ENCODE data around the gene SLC25A13. TPM values are rescaled to one million over a fixed set of nuclear protein-coding genes. Genes with fewer than 3 reads are reported as not detected.

The SLC25A13 gene
- total and polyA plus RNA-seq, 2 of the 8 experiments (the other 6 are each of a cell fraction or from before 2014, with no cell fraction given) = 30.8 to 85.4 TPM

DNA sequence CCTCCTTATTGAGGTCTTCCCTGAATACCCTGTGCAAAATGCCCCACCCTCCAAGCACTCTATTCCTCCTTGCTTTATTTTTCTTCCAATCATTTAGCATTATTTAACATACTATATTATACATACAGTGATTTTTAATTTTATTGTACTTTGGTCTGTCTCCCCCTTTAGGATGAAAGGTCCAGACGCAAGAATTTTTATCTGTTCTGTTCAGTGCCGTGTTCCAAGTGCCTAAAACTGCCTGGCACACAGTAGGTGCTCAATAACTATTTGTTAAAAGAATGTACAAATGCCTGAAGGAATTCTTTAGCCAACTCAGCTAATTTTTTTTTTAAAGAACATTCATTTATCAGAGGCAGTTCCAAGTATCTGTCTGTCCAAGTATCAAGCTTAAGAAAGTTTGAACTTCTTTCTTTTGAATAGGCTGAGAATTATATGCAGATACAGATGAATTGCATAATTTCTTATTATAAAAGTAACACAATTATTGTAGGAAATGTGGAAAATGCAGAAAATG, 34.1 kb upstream of the SLC25A13 start (continued):
- TF ChIP-seq, protein P1, sequence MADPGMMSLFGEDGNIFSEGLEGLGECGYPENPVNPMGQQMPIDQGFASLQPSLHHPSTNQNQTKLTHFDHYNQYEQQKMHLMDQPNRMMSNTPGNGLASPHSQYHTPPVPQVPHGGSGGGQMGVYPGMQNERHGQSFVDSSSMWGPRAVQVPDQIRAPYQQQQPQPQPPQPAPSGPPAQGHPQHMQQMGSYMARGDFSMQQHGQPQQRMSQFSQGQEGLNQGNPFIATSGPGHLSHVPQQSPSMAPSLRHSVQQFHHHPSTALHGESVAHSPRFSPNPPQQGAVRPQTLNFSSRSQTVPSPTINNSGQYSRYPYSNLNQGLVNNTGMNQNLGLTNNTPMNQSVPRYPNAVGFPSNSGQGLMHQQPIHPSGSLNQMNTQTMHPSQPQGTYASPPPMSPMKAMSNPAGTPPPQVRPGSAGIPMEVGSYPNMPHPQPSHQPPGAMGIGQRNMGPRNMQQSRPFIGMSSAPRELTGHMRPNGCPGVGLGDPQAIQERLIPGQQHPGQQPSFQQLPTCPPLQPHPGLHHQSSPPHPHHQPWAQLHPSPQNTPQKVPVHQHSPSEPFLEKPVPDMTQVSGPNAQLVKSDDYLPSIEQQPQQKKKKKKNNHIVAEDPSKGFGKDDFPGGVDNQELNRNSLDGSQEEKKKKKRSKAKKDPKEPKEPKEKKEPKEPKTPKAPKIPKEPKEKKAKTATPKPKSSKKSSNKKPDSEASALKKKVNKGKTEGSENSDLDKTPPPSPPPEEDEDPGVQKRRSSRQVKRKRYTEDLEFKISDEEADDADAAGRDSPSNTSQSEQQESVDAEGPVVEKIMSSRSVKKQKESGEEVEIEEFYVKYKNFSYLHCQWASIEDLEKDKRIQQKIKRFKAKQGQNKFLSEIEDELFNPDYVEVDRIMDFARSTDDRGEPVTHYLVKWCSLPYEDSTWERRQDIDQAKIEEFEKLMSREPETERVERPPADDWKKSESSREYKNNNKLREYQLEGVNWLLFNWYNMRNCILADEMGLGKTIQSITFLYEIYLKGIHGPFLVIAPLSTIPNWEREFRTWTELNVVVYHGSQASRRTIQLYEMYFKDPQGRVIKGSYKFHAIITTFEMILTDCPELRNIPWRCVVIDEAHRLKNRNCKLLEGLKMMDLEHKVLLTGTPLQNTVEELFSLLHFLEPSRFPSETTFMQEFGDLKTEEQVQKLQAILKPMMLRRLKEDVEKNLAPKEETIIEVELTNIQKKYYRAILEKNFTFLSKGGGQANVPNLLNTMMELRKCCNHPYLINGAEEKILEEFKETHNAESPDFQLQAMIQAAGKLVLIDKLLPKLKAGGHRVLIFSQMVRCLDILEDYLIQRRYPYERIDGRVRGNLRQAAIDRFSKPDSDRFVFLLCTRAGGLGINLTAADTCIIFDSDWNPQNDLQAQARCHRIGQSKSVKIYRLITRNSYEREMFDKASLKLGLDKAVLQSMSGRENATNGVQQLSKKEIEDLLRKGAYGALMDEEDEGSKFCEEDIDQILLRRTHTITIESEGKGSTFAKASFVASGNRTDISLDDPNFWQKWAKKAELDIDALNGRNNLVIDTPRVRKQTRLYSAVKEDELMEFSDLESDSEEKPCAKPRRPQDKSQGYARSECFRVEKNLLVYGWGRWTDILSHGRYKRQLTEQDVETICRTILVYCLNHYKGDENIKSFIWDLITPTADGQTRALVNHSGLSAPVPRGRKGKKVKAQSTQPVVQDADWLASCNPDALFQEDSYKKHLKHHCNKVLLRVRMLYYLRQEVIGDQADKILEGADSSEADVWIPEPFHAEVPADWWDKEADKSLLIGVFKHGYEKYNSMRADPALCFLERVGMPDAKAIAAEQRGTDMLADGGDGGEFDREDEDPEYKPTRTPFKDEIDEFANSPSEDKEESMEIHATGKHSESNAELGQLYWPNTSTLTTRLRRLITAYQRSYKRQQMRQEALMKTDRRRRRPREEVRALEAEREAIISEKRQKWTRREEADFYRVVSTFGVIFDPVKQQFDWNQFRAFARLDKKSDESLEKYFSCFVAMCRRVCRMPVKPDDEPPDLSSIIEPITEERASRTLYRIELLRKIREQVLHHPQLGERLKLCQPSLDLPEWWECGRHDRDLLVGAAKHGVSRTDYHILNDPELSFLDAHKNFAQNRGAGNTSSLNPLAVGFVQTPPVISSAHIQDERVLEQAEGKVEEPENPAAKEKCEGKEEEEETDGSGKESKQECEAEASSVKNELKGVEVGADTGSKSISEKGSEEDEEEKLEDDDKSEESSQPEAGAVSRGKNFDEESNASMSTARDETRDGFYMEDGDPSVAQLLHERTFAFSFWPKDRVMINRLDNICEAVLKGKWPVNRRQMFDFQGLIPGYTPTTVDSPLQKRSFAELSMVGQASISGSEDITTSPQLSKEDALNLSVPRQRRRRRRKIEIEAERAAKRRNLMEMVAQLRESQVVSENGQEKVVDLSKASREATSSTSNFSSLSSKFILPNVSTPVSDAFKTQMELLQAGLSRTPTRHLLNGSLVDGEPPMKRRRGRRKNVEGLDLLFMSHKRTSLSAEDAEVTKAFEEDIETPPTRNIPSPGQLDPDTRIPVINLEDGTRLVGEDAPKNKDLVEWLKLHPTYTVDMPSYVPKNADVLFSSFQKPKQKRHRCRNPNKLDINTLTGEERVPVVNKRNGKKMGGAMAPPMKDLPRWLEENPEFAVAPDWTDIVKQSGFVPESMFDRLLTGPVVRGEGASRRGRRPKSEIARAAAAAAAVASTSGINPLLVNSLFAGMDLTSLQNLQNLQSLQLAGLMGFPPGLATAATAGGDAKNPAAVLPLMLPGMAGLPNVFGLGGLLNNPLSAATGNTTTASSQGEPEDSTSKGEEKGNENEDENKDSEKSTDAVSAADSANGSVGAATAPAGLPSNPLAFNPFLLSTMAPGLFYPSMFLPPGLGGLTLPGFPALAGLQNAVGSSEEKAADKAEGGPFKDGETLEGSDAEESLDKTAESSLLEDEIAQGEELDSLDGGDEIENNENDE (IDR thresholded peaks at IDR 0.05; ENCODE audit: insufficient replicate concordance, low read length) = no peak
- no peak for TF ChIP-seq HDAC6 (IDR thresholded peaks at IDR 0.05; ENCODE audit: low read depth, low read length)
- no peak for TF ChIP-seq EZH2 (IDR thresholded peaks at IDR 0.05; ENCODE audit: low read depth, low read length, severe bottlenecking)
- TF ChIP-seq SIX5 (IDR thresholded peaks at IDR 0.05; ENCODE audit: low read depth, low read length) = no peak
- no peak for TF ChIP-seq CHD2 (IDR thresholded peaks at IDR 0.05; ENCODE audit: low read length)
- TF ChIP-seq, protein P2, sequence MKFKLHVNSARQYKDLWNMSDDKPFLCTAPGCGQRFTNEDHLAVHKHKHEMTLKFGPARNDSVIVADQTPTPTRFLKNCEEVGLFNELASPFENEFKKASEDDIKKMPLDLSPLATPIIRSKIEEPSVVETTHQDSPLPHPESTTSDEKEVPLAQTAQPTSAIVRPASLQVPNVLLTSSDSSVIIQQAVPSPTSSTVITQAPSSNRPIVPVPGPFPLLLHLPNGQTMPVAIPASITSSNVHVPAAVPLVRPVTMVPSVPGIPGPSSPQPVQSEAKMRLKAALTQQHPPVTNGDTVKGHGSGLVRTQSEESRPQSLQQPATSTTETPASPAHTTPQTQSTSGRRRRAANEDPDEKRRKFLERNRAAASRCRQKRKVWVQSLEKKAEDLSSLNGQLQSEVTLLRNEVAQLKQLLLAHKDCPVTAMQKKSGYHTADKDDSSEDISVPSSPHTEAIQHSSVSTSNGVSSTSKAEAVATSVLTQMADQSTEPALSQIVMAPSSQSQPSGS (IDR thresholded peaks at IDR 0.05; ENCODE audit: low read length) = no peak
- TF ChIP-seq MAFK (IDR thresholded peaks at IDR 0.05; ENCODE audit: low read depth, low read length) = no peak

All from H1 (cell line).